Effector memory CD8-positive, alpha-beta T cell (primary cell): ENCODE measurements around the gene THG1L.

ENCODE experiments used
- ATAC-seq: fragments of 150-1000 bp; cut with Tn5 transposase; replicated peaks from 2 replicates; pipeline ENCODE4 v1.10.0; 2021; ENCODE audit warnings: mild to moderate bottlenecking, moderate library complexity
- DNase-seq, 3 experiments: peaks; one replicate each; pipeline ENCODE4 v3.0.0; 2021
- H3K27ac Mint-ChIP-seq, 2 donors: one replicate each; pipeline ENCODE4 v1.8.0; 2022; ENCODE audit warnings: mild to moderate bottlenecking in 2 of 2, mixed read lengths in 2 of 2, moderate library complexity in 2 of 2
- H3K27me3 Mint-ChIP-seq, 2 donors: one replicate each; pipeline ENCODE4 v1.8.0; 2022; ENCODE audit warnings: mixed read lengths in 2 of 2
- H3K36me3 Mint-ChIP-seq: one replicate; pipeline ENCODE4 v1.8.0; 2022; ENCODE audit warnings: mild to moderate bottlenecking, moderate library complexity, mixed read lengths; ENCODE audit not compliant: insufficient read depth
- H3K4me1 Mint-ChIP-seq, 2 donors: one replicate each; pipeline ENCODE4 v1.8.0; 2022; ENCODE audit warnings: low read depth in 2 of 2, mixed read lengths in 2 of 2
- H3K4me3 Mint-ChIP-seq, 2 donors: one replicate each; pipeline ENCODE4 v1.8.0; 2022; ENCODE audit warnings: mild to moderate bottlenecking in 2 of 2, mixed read lengths in 2 of 2, moderate library complexity in 2 of 2
- H3K9me3 Mint-ChIP-seq, 2 donors: one replicate each; pipeline ENCODE4 v1.8.0; 2022; ENCODE audit warnings: mixed read lengths in 2 of 2

THG1L gene

GRCh38 chr5:157750320-157750719 lies 19.1 kb downstream of the THG1L start:
- Mint-ChIP-seq H3K27me3 (no peaks in the 10 kb centered on the region), H3K36me3 (peaks cover 29% of the 10 kb centered on the region), H3K4me1 (peaks cover 5 to 8% of the 10 kb centered on the region in 2 donors), H3K4me3 (no peak overlapping the region), H3K27ac (no peak overlapping the region), H3K9me3 (no peaks in the 10 kb centered on the region)
- DNase-seq (no peak), ATAC-seq (no peak)

GRCh38 chr5:157756122-157756521 lies 24.9 kb downstream of the THG1L start:
- no peak overlapping the region for H3K4me3 Mint-ChIP-seq
- H3K36me3 Mint-ChIP-seq: peaks cover 41% of the 10 kb centered on the region
- no peaks in the 10 kb centered on the region for H3K27me3 Mint-ChIP-seq
- ATAC-seq (no peak), DNase-seq (no peak)
- no peaks in the 10 kb centered on the region for H3K4me1 Mint-ChIP-seq
- H3K27ac Mint-ChIP-seq: no peak overlapping the region
- H3K9me3 Mint-ChIP-seq: no peaks in the 10 kb centered on the region

- H3K27me3 Mint-ChIP-seq: no peaks in the 10 kb centered on the region
- no peak for ATAC-seq
These were observed 27.5 kb downstream of the THG1L start for GRCh38 chr5:157758706-157759105.

GRCh38 chr5:157761690-157762621 lies 30.7 kb downstream of the THG1L start:
- Mint-ChIP-seq H3K9me3 (no peaks in the 10 kb centered on the region), H3K4me3 (no peak overlapping the region), H3K27me3 (no peaks in the 10 kb centered on the region), H3K36me3 (peaks cover 5% of the 10 kb centered on the region), H3K27ac (no peak overlapping the region), H3K4me1 (peaks cover 0 to 2% of the 10 kb centered on the region in 2 donors)
- ATAC-seq: peak; percentile 77
- peak; percentile 6 to 20 (median 8) for DNase-seq

More at GRCh38 chr5:157758706-157759105, 27.5 kb downstream of the THG1L start:
- Mint-ChIP-seq H3K4me1 (peaks cover 0 to 2% of the 10 kb centered on the region in 2 donors), H3K9me3 (no peaks in the 10 kb centered on the region), H3K27ac (no peak overlapping the region), H3K4me3 (no peak overlapping the region), H3K36me3 (peaks cover 25% of the 10 kb centered on the region)
- DNase-seq: no peak

- Mint-ChIP-seq H3K9me3 (no peaks in the 10 kb centered on the region), H3K4me1 (peaks cover 0 to 2% of the 10 kb centered on the region in 2 donors), H3K4me3 (no peak overlapping the region), H3K27me3 (no peaks in the 10 kb centered on the region), H3K27ac (no peak overlapping the region), H3K36me3 (no peaks in the 10 kb centered on the region)
- DNase-seq (no peak), ATAC-seq (no peak)
These were observed 33.3 kb downstream of the THG1L start for GRCh38 chr5:157764531-157764930.

GRCh38 chr5:157766442-157766841 lies 35.2 kb downstream of the THG1L start:
- ATAC-seq (no peak), DNase-seq (no peak)
- Mint-ChIP-seq H3K4me3 (no peak overlapping the region), H3K27me3 (peaks cover 0 to 8% of the 10 kb centered on the region in 2 donors), H3K36me3 (no peaks in the 10 kb centered on the region), H3K9me3 (no peaks in the 10 kb centered on the region), H3K4me1 (peaks cover 0 to 2% of the 10 kb centered on the region in 2 donors), H3K27ac (no peak overlapping the region)

GRCh38 chr5:157766902-157767301 lies 35.7 kb downstream of the THG1L start:
- Mint-ChIP-seq H3K27ac (no peak overlapping the region), H3K36me3 (no peaks in the 10 kb centered on the region), H3K27me3 (peaks cover 0 to 8% of the 10 kb centered on the region in 2 donors), H3K4me1 (peaks cover 0 to 2% of the 10 kb centered on the region in 2 donors), H3K9me3 (no peaks in the 10 kb centered on the region), H3K4me3 (no peak overlapping the region)
- ATAC-seq (no peak), DNase-seq (no peak)

- DNase-seq (no peak), ATAC-seq (no peak)
- H3K27me3 Mint-ChIP-seq: peaks cover 0 to 8% of the 10 kb centered on the region in 2 donors
- H3K4me3 Mint-ChIP-seq: no peak overlapping the region
- H3K27ac Mint-ChIP-seq: no peak overlapping the region
- H3K4me1 Mint-ChIP-seq: peaks cover 2 to 4% of the 10 kb centered on the region in 2 donors
- no peaks in the 10 kb centered on the region for H3K36me3 Mint-ChIP-seq
- H3K9me3 Mint-ChIP-seq: no peaks in the 10 kb centered on the region
These were observed 36.5 kb downstream of the THG1L start for GRCh38 chr5:157767689-157768088.

GRCh38 chr5:157770665-157771064 lies 39.4 kb downstream of the THG1L start:
- no peak overlapping the region for H3K4me3 Mint-ChIP-seq
- ATAC-seq (no peak), DNase-seq (no peak)
- no peak overlapping the region for H3K27ac Mint-ChIP-seq
- no peaks in the 10 kb centered on the region for H3K9me3 Mint-ChIP-seq
- H3K4me1 Mint-ChIP-seq: peaks cover 2 to 4% of the 10 kb centered on the region in 2 donors
- no peaks in the 10 kb centered on the region for H3K36me3 Mint-ChIP-seq
- H3K27me3 Mint-ChIP-seq: peaks cover 12 to 15% of the 10 kb centered on the region in 2 donors

GRCh38 chr5:157772127-157772526 lies 40.9 kb downstream of the THG1L start:
- peaks cover 2 to 4% of the 10 kb centered on the region in 2 donors for H3K4me1 Mint-ChIP-seq
- ATAC-seq: no peak
- no peak overlapping the region for H3K27ac Mint-ChIP-seq

GRCh38 chr5:157778121-157778805 lies 47.0 kb downstream of the THG1L start:
- Mint-ChIP-seq H3K4me3 (no peak overlapping the region), H3K36me3 (peaks cover 1% of the 10 kb centered on the region), H3K4me1 (no peaks in the 10 kb centered on the region), H3K27me3 (peaks cover 3 to 12% of the 10 kb centered on the region in 2 donors), H3K9me3 (no peaks in the 10 kb centered on the region), H3K27ac (no peak overlapping the region)
- ATAC-seq: no peak
- DNase-seq: no peak

More at GRCh38 chr5:157772127-157772526, 40.9 kb downstream of the THG1L start:
- no peaks in the 10 kb centered on the region for H3K36me3 Mint-ChIP-seq
- H3K4me3 Mint-ChIP-seq: peak overlapping the region in 1 of 2 donors; percentile 13
- H3K27me3 Mint-ChIP-seq: peaks cover 12 to 15% of the 10 kb centered on the region in 2 donors
- DNase-seq: no peak
- H3K9me3 Mint-ChIP-seq: no peaks in the 10 kb centered on the region

- no peak for ATAC-seq
- no peak overlapping the region for H3K27ac Mint-ChIP-seq
- peaks cover 4% of the 10 kb centered on the region for H3K36me3 Mint-ChIP-seq
- DNase-seq: no peak
- H3K27me3 Mint-ChIP-seq: peaks cover 0 to 2% of the 10 kb centered on the region in 2 donors
- H3K4me3 Mint-ChIP-seq: no peak overlapping the region
- no peaks in the 10 kb centered on the region for H3K4me1 Mint-ChIP-seq
- no peaks in the 10 kb centered on the region for H3K9me3 Mint-ChIP-seq
These were observed 48.0 kb downstream of the THG1L start for GRCh38 chr5:157779221-157779620.

- H3K9me3 Mint-ChIP-seq: no peaks in the 10 kb centered on the region
These were observed 54.6 kb downstream of the THG1L start for GRCh38 chr5:157785801-157786200.

More at GRCh38 chr5:157785801-157786200, 54.6 kb downstream of the THG1L start:
- H3K4me3 Mint-ChIP-seq: no peak overlapping the region
- H3K27ac Mint-ChIP-seq: no peak overlapping the region
- peaks cover 0 to 1% of the 10 kb centered on the region in 2 donors for H3K4me1 Mint-ChIP-seq
- H3K27me3 Mint-ChIP-seq: no peaks in the 10 kb centered on the region
- no peak for ATAC-seq
- H3K36me3 Mint-ChIP-seq: peaks cover 49% of the 10 kb centered on the region
- no peak for DNase-seq
